Mesenchymal stem cell (in vitro differentiated cells and primary cell): ENCODE results near the gene BCL2L2.
A peak's percentile ranks its signal among the peaks of the same experiment; 100 is the strongest.

Source experiments
- DNase-seq: peaks from one replicate; pipeline ENCODE4 v3.0.0-alpha.2; 2013
- H2AFZ ChIP-seq: one replicate; pipeline ENCODE4 v1.6.1; 2013; ENCODE audit warnings: low read depth, mild to moderate bottlenecking, control low read depth, inconsistent platforms, low read length, moderate library complexity
- H2AK5ac ChIP-seq: 2 replicates; pipeline ENCODE4 v1.6.1; 2013; ENCODE audit warnings: low read length, moderate library complexity, mild to moderate bottlenecking, inconsistent platforms; ENCODE audit not compliant: severe bottlenecking
- H2BK120ac ChIP-seq: one replicate; pipeline ENCODE4 v1.6.1; 2013; ENCODE audit warnings: low read depth, mild to moderate bottlenecking, inconsistent platforms, low read length, moderate library complexity
- H2BK12ac ChIP-seq, 2 experiments: one replicate each; pipeline ENCODE4 v1.6.1; 2013; ENCODE audit warnings: inconsistent platforms in 2 of 2, low read length in 2 of 2, mild to moderate bottlenecking in 2 of 2, moderate library complexity in 2 of 2, control low read depth in 1 of 2
- H2BK15ac ChIP-seq: one replicate; pipeline ENCODE4 v1.6.1; 2013; ENCODE audit warnings: mild to moderate bottlenecking, low read depth, inconsistent platforms; ENCODE audit not compliant: poor library complexity, severe bottlenecking
- H2BK5ac ChIP-seq: 2 replicates; pipeline ENCODE4 v1.6.1; 2013; ENCODE audit warnings: low read depth, mild to moderate bottlenecking, low read length, control low read depth, inconsistent platforms; ENCODE audit not compliant: poor library complexity, severe bottlenecking
- H3K14ac ChIP-seq, 2 experiments: one replicate each; pipeline ENCODE4 v1.6.1; 2013; ENCODE audit warnings: inconsistent platforms in 2 of 2, low read length in 2 of 2, control low read depth in 1 of 2, mild to moderate bottlenecking in 1 of 2, moderate library complexity in 1 of 2
- H3K18ac ChIP-seq, 2 experiments: one replicate each; pipeline ENCODE4 v1.6.1; 2013; ENCODE audit warnings: inconsistent platforms in 2 of 2, low read length in 2 of 2, control low read depth in 1 of 2, low read depth in 1 of 2, mild to moderate bottlenecking in 1 of 2
- H3K23ac ChIP-seq, 2 experiments: one replicate each; pipeline ENCODE4 v1.6.1; 2013; ENCODE audit warnings: inconsistent platforms in 2 of 2, low read length in 2 of 2, mild to moderate bottlenecking in 2 of 2, moderate library complexity in 2 of 2, control low read depth in 1 of 2
- H3K27ac ChIP-seq: 2 replicates; pipeline ENCODE4 v1.5.1; 2013; ENCODE audit warnings: mild to moderate bottlenecking, moderate library complexity, low read length, control low read depth, inconsistent platforms; ENCODE audit not compliant: poor library complexity, severe bottlenecking
- H3K27me3 ChIP-seq, 2 experiments: 2 replicates each; pipeline versions ENCODE4 v1.6.1 to v1.7.0; 2013; ENCODE audit warnings: low read length in 2 of 2, mild to moderate bottlenecking in 2 of 2, moderate library complexity in 2 of 2, control low read depth in 1 of 2, inconsistent platforms in 1 of 2; ENCODE audit not compliant: control insufficient read depth in 1 of 2, insufficient read depth in 1 of 2
- H3K36me3 ChIP-seq, 2 experiments: 2 replicates each; pipeline versions ENCODE4 v1.6.1 to v1.7.0; 2013; ENCODE audit warnings: low read length in 2 of 2, control low read depth in 1 of 2, inconsistent platforms in 1 of 2, low read depth in 1 of 2, mild to moderate bottlenecking in 1 of 2; ENCODE audit not compliant: insufficient read depth in 2 of 2, control insufficient read depth in 1 of 2
- H3K4ac ChIP-seq, 2 experiments: one replicate each; pipeline ENCODE4 v1.6.1; 2013; ENCODE audit warnings: inconsistent platforms in 2 of 2, low read length in 2 of 2, mild to moderate bottlenecking in 2 of 2, moderate library complexity in 2 of 2, control low read depth in 1 of 2, low read depth in 1 of 2
- H3K4me1 ChIP-seq: 2 replicates; pipeline ENCODE4 v1.6.1; 2013; ENCODE audit warnings: low read depth, low read length, control low read depth; ENCODE audit not compliant: control insufficient read depth, insufficient read depth
- H3K4me2 ChIP-seq: 2 replicates; pipeline ENCODE4 v1.6.1; 2013; ENCODE audit warnings: low read length, mild to moderate bottlenecking, inconsistent platforms; ENCODE audit not compliant: poor library complexity, severe bottlenecking
- H3K4me3 ChIP-seq, 2 experiments: 2 replicates each; pipeline versions ENCODE4 v1.5.1 to v1.7.0; 2013; ENCODE audit warnings: low read length in 2 of 2, mild to moderate bottlenecking in 2 of 2, control low read depth in 1 of 2, low read depth in 1 of 2; ENCODE audit not compliant: insufficient read depth in 1 of 2
- H3K79me1 ChIP-seq: replicated peaks from 2 replicates; pipeline ENCODE4 v1.6.1; 2013; ENCODE audit warnings: mild to moderate bottlenecking, control low read depth, low read length, inconsistent platforms; ENCODE audit not compliant: poor library complexity, severe bottlenecking
- H3K9ac ChIP-seq: 2 replicates; pipeline ENCODE4 v1.7.0; 2013; ENCODE audit warnings: mild to moderate bottlenecking, low read length, moderate library complexity
- H3K9me3 ChIP-seq: 2 replicates; pipeline ENCODE4 v1.7.0; 2013; ENCODE audit warnings: mild to moderate bottlenecking, low read length; ENCODE audit not compliant: control insufficient read depth
- H4K8ac ChIP-seq: one replicate; pipeline ENCODE4 v1.6.1; 2013; ENCODE audit warnings: inconsistent platforms, mild to moderate bottlenecking, low read length, moderate library complexity
- H4K91ac ChIP-seq: one replicate; pipeline ENCODE4 v1.6.1; 2013; ENCODE audit warnings: mild to moderate bottlenecking, low read length, inconsistent platforms
- WGBS: methylation state at CpG from one replicate; pipeline ENCODE4 v1.1.7; 2013; ENCODE audit warnings: mixed read lengths; 5-methylcytosine and 5-hydroxymethylcytosine counted together

Gene BCL2L2

DNA sequence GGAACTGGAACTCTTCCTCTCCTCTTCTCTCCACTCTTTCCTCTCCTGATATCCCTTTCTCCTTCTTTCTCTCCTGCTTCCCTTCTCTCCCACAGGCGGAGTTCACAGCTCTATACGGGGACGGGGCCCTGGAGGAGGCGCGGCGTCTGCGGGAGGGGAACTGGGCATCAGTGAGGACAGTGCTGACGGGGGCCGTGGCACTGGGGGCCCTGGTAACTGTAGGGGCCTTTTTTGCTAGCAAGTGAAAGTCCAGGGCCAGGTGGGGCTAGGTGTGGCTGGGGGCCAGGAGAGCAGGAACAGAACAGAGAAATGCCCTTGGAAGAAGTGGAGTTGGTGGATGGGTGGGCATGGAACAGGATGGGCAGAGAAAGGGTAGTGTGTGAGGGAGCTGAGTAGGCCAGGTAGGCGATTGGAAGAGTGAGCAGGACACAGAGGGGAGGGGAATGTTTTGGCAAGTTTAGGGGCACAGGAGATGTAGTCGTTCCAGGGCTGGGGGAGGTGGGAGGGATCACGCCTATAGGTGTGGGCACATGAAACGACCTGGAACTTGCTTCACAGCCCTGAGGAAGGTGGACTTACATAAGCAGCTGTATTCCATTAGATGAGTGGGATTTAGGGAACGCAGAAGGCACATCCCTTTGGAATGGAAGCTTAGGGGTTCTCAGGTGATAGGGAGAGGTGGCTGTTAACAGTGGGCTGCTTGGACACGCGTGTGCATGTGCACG is 2.2 kb downstream of the BCL2L2 start:
- Histone ChIP-seq H4K8ac (no peak overlapping the region), H3K18ac (no peak overlapping the region), H3K27me3 (no peaks in the 10 kb centered on the region), H2BK120ac (no peak overlapping the region), H2BK5ac (no peak overlapping the region), H2BK12ac (peak overlapping the region in 1 of 2 experiments; percentile 26), H3K4me3 (peak overlapping the region in 1 of 2 experiments; percentile 86), H3K23ac (peak overlapping the region in 1 of 2 experiments; percentile 41), H4K91ac (no peak overlapping the region), H3K14ac (peak overlapping the region in 1 of 2 experiments; percentile 53), H3K4me1 (peaks cover 29% of the 10 kb centered on the region), H3K4ac (no peak overlapping the region), H2AK5ac (no peak overlapping the region), H3K9me3 (no peaks in the 10 kb centered on the region), H2AFZ (no peak overlapping the region), H3K36me3 (peaks cover 43 to 53% of the 10 kb centered on the region in 2 experiments), H2BK15ac (no peak overlapping the region), H3K27ac (no peak overlapping the region), H3K79me1 (peaks cover 12% of the 10 kb centered on the region), H3K9ac (peak overlapping the region; percentile 91), H3K4me2 (peak overlapping the region; percentile 43)
- 94% methylated on average over 17 of the region's 17 CpGs for WGBS
- DNase-seq = no peak

DNA sequence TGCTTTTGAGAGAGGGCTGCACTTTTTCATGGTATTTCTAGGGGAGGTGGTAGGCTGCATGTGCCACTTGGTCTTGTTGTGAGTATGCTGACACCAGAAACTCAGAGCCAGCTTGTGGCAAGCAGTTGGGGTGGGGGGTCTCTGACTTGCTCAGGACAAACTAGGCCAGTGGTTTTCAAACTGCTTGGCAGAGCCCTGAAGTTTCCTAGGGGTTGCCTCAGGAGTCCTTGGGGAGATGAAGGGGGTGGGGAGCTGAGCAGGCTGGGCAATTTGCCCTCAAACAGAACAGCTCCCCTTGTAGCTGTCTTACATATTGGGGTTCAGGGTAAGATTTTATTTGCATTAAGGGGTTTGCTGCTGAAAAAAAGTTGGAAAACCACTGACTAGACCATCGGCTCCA is 3.9 kb downstream of the BCL2L2 start:
- no peak overlapping the region for H3K18ac ChIP-seq

DNA sequence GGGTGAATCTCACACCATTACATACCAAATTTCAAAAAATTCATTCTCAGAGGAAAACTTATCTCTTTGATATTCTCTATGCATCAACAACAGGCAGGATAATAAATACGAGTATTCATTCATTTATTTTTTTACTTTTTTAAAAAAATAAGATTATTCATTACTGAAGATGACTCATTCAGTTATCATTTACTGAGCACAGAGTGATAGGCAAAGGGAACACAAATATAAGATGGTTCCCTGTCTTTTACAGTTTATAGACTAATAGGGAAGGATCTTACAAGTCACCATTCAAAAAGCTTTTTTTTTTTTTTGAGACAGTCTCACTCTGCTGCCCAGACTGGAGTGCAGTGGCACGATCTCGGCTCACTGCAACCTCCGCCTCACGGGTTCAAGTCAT is 9.7 kb downstream of the BCL2L2 start:
- 97% methylated on average over 4 of the region's 5 CpGs for WGBS
- Histone ChIP-seq H3K4me3 (no peak overlapping the region), H2AFZ (no peak overlapping the region), H2BK120ac (no peak overlapping the region), H2BK12ac (no peak overlapping the region), H4K91ac (no peak overlapping the region), H2AK5ac (no peak overlapping the region), H3K79me1 (peaks cover 10% of the 10 kb centered on the region), H3K4ac (no peak overlapping the region), H3K14ac (no peak overlapping the region), H3K23ac (no peak overlapping the region), H3K27ac (no peak overlapping the region), H3K27me3 (no peaks in the 10 kb centered on the region), H3K36me3 (peaks cover 25 to 56% of the 10 kb centered on the region in 2 experiments), H4K8ac (no peak overlapping the region), H3K18ac (no peak overlapping the region), H3K4me1 (peaks cover 8% of the 10 kb centered on the region), H2BK5ac (no peak overlapping the region), H3K9ac (no peak overlapping the region), H3K9me3 (no peaks in the 10 kb centered on the region), H2BK15ac (no peak overlapping the region), H3K4me2 (no peak overlapping the region)
- DNase-seq = no peak

More for the DNA sequence above, 3.9 kb downstream of the BCL2L2 start:
- Histone ChIP-seq H2BK5ac (no peak overlapping the region), H3K4ac (no peak overlapping the region), H3K4me2 (no peak overlapping the region), H3K9me3 (no peaks in the 10 kb centered on the region), H3K4me1 (peaks cover 29% of the 10 kb centered on the region), H3K9ac (peak overlapping the region; percentile 26), H2BK15ac (no peak overlapping the region), H3K27ac (no peak overlapping the region), H3K27me3 (no peaks in the 10 kb centered on the region), H2AFZ (no peak overlapping the region), H2AK5ac (no peak overlapping the region), H3K79me1 (peaks cover 14% of the 10 kb centered on the region), H3K36me3 (peaks cover 44 to 61% of the 10 kb centered on the region in 2 experiments), H3K14ac (no peak overlapping the region), H2BK120ac (no peak overlapping the region), H3K23ac (no peak overlapping the region), H3K4me3 (peak overlapping the region in 1 of 2 experiments; percentile 3), H4K91ac (no peak overlapping the region), H4K8ac (no peak overlapping the region), H2BK12ac (no peak overlapping the region)
- WGBS = 100% methylated on average over 1 of the region's 1 CpG
- no peak for DNase-seq

DNA sequence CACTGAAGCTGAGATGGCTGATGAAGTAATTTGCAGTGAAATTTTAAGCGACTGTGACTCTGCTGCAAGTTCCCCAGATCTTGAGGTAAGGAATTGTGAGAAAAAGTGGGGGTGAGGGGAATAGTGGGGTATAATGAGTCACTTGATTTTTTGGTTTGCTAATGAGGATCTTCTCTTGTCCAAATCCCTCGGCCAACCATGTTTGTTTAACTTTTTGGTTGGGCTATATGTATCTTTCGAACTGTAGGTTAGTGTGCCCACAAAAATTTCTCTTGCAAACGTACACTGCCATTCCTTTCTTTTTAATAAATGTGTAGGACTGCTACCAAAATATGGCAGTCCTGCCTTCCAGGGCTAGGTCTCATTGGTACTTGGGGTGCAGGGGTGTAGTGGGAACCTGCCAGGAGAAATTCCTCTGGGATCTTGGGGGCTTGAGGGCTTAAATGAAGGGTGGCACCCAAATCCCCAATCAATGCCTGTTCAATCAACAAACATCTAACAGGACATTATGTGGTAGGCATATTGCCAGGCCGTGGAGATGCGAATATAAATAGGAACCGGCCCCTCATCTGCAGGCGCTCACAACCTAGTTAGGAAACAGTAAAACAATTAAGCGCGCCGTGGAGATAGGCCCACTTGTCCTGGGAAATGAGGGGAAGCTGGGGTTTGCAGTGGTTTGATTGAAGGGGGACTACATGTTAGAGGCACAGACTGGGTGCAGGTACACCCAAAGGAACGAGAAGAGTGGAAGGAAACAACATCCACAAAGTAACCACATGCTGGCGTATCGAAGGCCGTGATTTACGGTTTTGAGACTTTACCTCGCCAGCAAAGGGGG is 13.3 kb downstream of the BCL2L2 start:
- Histone ChIP-seq H3K4ac (peak overlapping the region; percentile 27 to 86), H3K4me2 (no peak overlapping the region), H3K27ac (peak overlapping the region; percentile 87), H3K9me3 (no peaks in the 10 kb centered on the region), H2AK5ac (peak overlapping the region; percentile 83), H3K14ac (no peak overlapping the region), H3K18ac (peak overlapping the region; percentile 68 to 82), H3K79me1 (peaks cover 13% of the 10 kb centered on the region), H3K9ac (peak overlapping the region; percentile 79), H3K23ac (peak overlapping the region in 1 of 2 experiments; percentile 3), H2BK120ac (no peak overlapping the region), H4K91ac (peak overlapping the region; percentile 89), H3K4me3 (peak overlapping the region in 1 of 2 experiments; percentile 60), H3K36me3 (peaks cover 26 to 58% of the 10 kb centered on the region in 2 experiments), H2BK5ac (no peak overlapping the region), H2BK12ac (no peak overlapping the region), H3K4me1 (peaks cover 16% of the 10 kb centered on the region), H4K8ac (peak overlapping the region; percentile 97), H2BK15ac (no peak overlapping the region), H3K27me3 (no peaks in the 10 kb centered on the region), H2AFZ (peak overlapping the region; percentile 73)
- WGBS = 98% methylated on average over 17 of the region's 17 CpGs
- no peak for DNase-seq
